AG09309 (cell line): ENCODE data around the gene POLR2C.

ENCODE experiments used
- DNase-seq: peaks from one replicate; pipeline ENCODE4 v3.0.0-alpha.2; 2010; ENCODE audit warnings: low read depth
- H3K4me3 ChIP-seq: 2 replicates; pipeline ENCODE4 v1.5.1; 2011; ENCODE audit warnings: mild to moderate bottlenecking, low read depth, low read length, moderate library complexity; ENCODE audit not compliant: control insufficient read depth
- CTCF ChIP-seq: IDR thresholded peaks from 2 replicates; pipeline ENCODE4 v1.5.1; 2011; ENCODE audit warnings: mild to moderate bottlenecking, low read depth, low read length, inconsistent platforms; ENCODE audit not compliant: insufficient read depth, control insufficient read depth; ENCODE audit errors: missing control alignments

Gene POLR2C

GRCh38 chr16:57423152-57423551 lies 39.3 kb upstream of the POLR2C start:
- H3K4me3 ChIP-seq = no peak overlapping the region
- no peak for TF ChIP-seq CTCF
- DNase-seq = no peak

- H3K4me3 ChIP-seq = no peak overlapping the region
- no peak for DNase-seq
- TF ChIP-seq CTCF = no peak
Observed at GRCh38 chr16:57424583-57424982, 37.9 kb upstream of the POLR2C start.

- TF ChIP-seq CTCF = no peak
- DNase-seq = no peak
- no peak overlapping the region for H3K4me3 ChIP-seq
Observed at GRCh38 chr16:57426356-57426755, 36.1 kb upstream of the POLR2C start.

GRCh38 chr16:57427307-57427706 lies 35.2 kb upstream of the POLR2C start:
- no peak for TF ChIP-seq CTCF
- H3K4me3 ChIP-seq = no peak overlapping the region
- DNase-seq = no peak

- TF ChIP-seq CTCF = no peak
- H3K4me3 ChIP-seq = no peak overlapping the region
- DNase-seq = no peak
Observed at GRCh38 chr16:57427824-57428223, 34.7 kb upstream of the POLR2C start.

- TF ChIP-seq CTCF = no peak
- no peak for DNase-seq
- no peak overlapping the region for H3K4me3 ChIP-seq
Observed at GRCh38 chr16:57430955-57431354, 31.5 kb upstream of the POLR2C start.

- no peak for DNase-seq
- no peak overlapping the region for H3K4me3 ChIP-seq
- TF ChIP-seq CTCF = no peak
Observed at GRCh38 chr16:57432505-57432904, 30.0 kb upstream of the POLR2C start.
